Heart left ventricle (tissue), 16 donors: ENCODE data around the gene NFKBIE. TPM values are rescaled to one million over a fixed set of nuclear protein-coding genes. Genes with fewer than 3 reads are reported as not detected.

ENCODE experiments used
- ATAC-seq, 4 donors: fragments of 200-7000 bp; cut with Tn5 transposase; one replicate each; pipeline ENCODE4 v1.9.1; 2020 to 2022; ENCODE audit warnings: moderate library complexity in 4 of 4, mild to moderate bottlenecking in 3 of 4, moderate number of reproducible peaks in 1 of 4
- DNase-seq, 5 donors: peaks; one replicate each; pipeline ENCODE4 v3.0.0-alpha.2; 2020
- H3K27ac ChIP-seq, 12 donors: fragments of 200-600 bp; sonication (generic) in 4 of 12; one replicate each; pipeline versions ENCODE4 v1.5.0 to v1.8.0; 2016 to 2022; ENCODE audit warnings: mild to moderate bottlenecking in 2 of 12
- H3K27me3 ChIP-seq, 9 donors: fragments of 200-600 bp; sonication (generic) in 2 of 9; one replicate each; pipeline versions ENCODE4 v1.5.1 to v1.8.0; 2016 to 2022; ENCODE audit warnings: mild to moderate bottlenecking in 3 of 9
- H3K36me3 ChIP-seq, 9 donors: fragments of 200-600 bp; sonication (generic) in 2 of 9; one replicate each; pipeline versions ENCODE4 v1.5.0 to v1.8.0; 2018 to 2022; ENCODE audit warnings: mild to moderate bottlenecking in 2 of 9
- H3K4me1 ChIP-seq, 12 donors: fragments of 200-600 bp; sonication (generic) in 4 of 12; one replicate each; pipeline versions ENCODE4 v1.5.0 to v1.8.0; 2016 to 2022; ENCODE audit warnings: mild to moderate bottlenecking in 3 of 12
- H3K4me3 ChIP-seq, 12 donors: fragments of 200-600 bp; sonication (generic) in 4 of 12; one replicate each; pipeline versions ENCODE4 v1.5.0 to v1.8.0; 2017 to 2022; ENCODE audit warnings: mild to moderate bottlenecking in 9 of 12, moderate library complexity in 4 of 12
- H3K9me3 ChIP-seq, 12 donors: fragments of 200-600 bp; sonication (generic) in 4 of 12; one replicate each; pipeline versions ENCODE4 v1.5.0 to v1.8.0; 2016 to 2022; ENCODE audit warnings: mild to moderate bottlenecking in 1 of 12
- POLR2A ChIP-seq, 2 donors: fragments of 450-650 bp; IDR thresholded peaks; one replicate each; pipeline ENCODE4 v1.6.1; 2017; ENCODE audit warnings: antibody characterized with exemption in 2 of 2, mild to moderate bottlenecking in 2 of 2, moderate library complexity in 2 of 2
- WGBS, 4 donors: extraction: QIAGEN DNeasy Blood & Tissue Kit in 2 of 4; methylation state at CpG; one replicate each; pipeline versions ENCODE4 v1.1.5 to v1.1.7; 2013 to 2018; 5-methylcytosine and 5-hydroxymethylcytosine counted together
- intact Hi-C, 10 donors: fragments of 100-400 bp; cut with DNase I; formaldehyde crosslinking; loops; one replicate each; pipeline versions ENCODE4 v1.11.1 to v1.14.2; 2022
- polyA plus RNA-seq, 2 donors: library from polyadenylated mRNA; stranded (reverse); fragments of 200-250 nt; gene quantifications; one replicate each; pipeline ENCODE4 v1.2.3, GENCODE V29; 2013
- total RNA-seq, 9 donors: library from RNA; depleted of rRNA in 2 of 9; stranded (reverse); fragments of >200 nt in 2 of 9; fragmentation: NEBNext Ultra II Directional in 3 of 9; extraction: Animal tissue kit (Norgen Biotek cat#: 25700) in 3 of 9; gene quantifications; one replicate each; pipeline versions ENCODE4 v1.1.0 to v1.2.4, GENCODE V29; 2016 to 2023
- TF ChIP-seq, protein P1 (sequence below), 12 donors: fragments of 200-600 bp; sonication (generic) in 4 of 12; IDR thresholded peaks; one replicate each; pipeline versions ENCODE4 v1.5.0 to v1.8.0; 2018 to 2022; ENCODE audit warnings: antibody characterized with exemption in 12 of 12, mild to moderate bottlenecking in 5 of 12
- donor health status: ischemic (EF 13 %, LVEDD 7.1; RV severe dilation, severe dysfunction).
- donor health status: healthy with polysubstance abuse.
- donor health status: DM: no; HTN: yes; CAD: no.
- donor health status: DM: no; HTN: no; CAD: no.
- donor health status: ischemic (EF 25% LVEDD 6.9; RV normal size, moderate dysfunction).
- donor health status: ischemic (EF 25% LVEDD 5.7; RV mildly dilated, moderate dysfunction).
- donor health status: healthy.
- donor health status: DM: yes; HTN: yes; CAD: no.
- donor health status: ischemic (EF 35%, LVEDD 5.7; RV mildly dilated, moderate dysfunction).
- donor health status: nonischemic (EF 11% LVEDD 7.7; RV severe dilation, severe dysfunction).
- donor health status: DM: yes; HTN: yes; CAD: no.
- donor health status: PGD.
- donor health status: ischemic (EF 29% LVEDD 5.4; RV normal size, mild dysfunction).
- donor health status: nonischemic (EF 23%, LVEDD 6.1; RV moderate dilation, normal function).

The NFKBIE gene
- total and polyA plus RNA-seq, 11 donors: 2.5 to 13.1 (median 4.0) TPM

DNA sequence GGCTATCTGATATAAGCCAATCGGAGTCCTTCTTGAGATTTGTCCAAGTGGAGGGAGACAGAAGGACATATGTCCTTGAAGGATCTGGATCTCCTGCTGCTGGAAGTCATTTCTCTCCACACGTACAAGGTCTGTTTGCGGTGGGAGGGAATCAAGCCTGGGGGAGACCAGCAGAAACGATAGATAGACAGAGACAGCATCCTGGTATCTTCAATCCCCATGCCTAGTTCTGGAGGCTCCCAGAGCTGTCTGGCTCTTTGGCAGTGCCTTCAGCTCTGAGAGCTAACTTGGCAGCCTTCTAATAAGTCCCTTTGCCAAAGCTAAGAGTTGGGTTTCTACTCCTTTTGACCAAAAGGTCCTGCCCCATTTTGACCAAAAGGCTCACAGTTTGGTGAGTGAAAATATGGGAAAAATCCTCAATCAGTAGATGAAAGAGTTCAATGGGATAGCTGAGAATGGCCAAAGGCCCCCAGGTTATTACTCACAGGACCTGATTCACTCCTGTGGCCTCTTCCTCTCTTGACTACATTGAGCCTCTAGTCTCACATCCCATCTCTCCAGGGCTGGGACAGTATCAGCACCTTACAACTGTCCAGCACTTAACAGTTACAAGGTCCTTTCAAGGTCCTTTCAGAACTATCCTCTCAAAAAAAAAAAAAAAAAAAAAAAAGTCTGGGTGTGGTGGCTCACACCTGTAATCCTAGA is 27.5 kb upstream of the NFKBIE start:
- Histone ChIP-seq H3K4me3 (no peak overlapping the region), H3K27ac (no peak overlapping the region), H3K9me3 (no peaks in the 10 kb centered on the region), H3K27me3 (peaks cover 29 to 94% (median 70%) of the 10 kb centered on the region in 9 donors), H3K36me3 (no peaks in the 10 kb centered on the region), H3K4me1 (peaks cover 0 to 15% (median 10%) of the 10 kb centered on the region in 12 donors)
- no peak for DNase-seq
- no peak for ATAC-seq
- WGBS, 4 donors: 76 to 92% (median 80%) methylated on average over 4 of the region's 4 CpGs
- intact Hi-C loops: no loop called here
- TF ChIP-seq, protein P1, sequence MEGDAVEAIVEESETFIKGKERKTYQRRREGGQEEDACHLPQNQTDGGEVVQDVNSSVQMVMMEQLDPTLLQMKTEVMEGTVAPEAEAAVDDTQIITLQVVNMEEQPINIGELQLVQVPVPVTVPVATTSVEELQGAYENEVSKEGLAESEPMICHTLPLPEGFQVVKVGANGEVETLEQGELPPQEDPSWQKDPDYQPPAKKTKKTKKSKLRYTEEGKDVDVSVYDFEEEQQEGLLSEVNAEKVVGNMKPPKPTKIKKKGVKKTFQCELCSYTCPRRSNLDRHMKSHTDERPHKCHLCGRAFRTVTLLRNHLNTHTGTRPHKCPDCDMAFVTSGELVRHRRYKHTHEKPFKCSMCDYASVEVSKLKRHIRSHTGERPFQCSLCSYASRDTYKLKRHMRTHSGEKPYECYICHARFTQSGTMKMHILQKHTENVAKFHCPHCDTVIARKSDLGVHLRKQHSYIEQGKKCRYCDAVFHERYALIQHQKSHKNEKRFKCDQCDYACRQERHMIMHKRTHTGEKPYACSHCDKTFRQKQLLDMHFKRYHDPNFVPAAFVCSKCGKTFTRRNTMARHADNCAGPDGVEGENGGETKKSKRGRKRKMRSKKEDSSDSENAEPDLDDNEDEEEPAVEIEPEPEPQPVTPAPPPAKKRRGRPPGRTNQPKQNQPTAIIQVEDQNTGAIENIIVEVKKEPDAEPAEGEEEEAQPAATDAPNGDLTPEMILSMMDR (IDR thresholded peaks at IDR 0.05): no peak
- no peak for TF ChIP-seq POLR2A (IDR thresholded peaks at IDR 0.05)

GRCh38 chr6:44291841-44292240 is 26.5 kb upstream of the NFKBIE start:
- WGBS, 4 donors: 67 to 75% (median 70%) methylated on average over 4 of the region's 4 CpGs
- H3K36me3 ChIP-seq: no peaks in the 10 kb centered on the region
- intact Hi-C loops: no loop called here
- TF ChIP-seq, protein P1 (IDR thresholded peaks at IDR 0.05): no peak
- TF ChIP-seq POLR2A (IDR thresholded peaks at IDR 0.05): no peak
- no peaks in the 10 kb centered on the region for H3K9me3 ChIP-seq
- H3K27me3 ChIP-seq: peaks cover 23 to 94% (median 62%) of the 10 kb centered on the region in 9 donors
- H3K4me1 ChIP-seq: peaks cover 0 to 5% (median under 1%) of the 10 kb centered on the region in 12 donors
- ATAC-seq: no peak
- H3K4me3 ChIP-seq: no peak overlapping the region
- DNase-seq: no peak
- H3K27ac ChIP-seq: no peak overlapping the region

- ATAC-seq (no peak), DNase-seq (no peak)
- intact Hi-C loops: no loop called here
- no peak overlapping the region for H3K4me3 ChIP-seq
- H3K9me3 ChIP-seq: no peaks in the 10 kb centered on the region
- H3K27me3 ChIP-seq: peaks cover 17 to 92% (median 48%) of the 10 kb centered on the region in 9 donors
- TF ChIP-seq, protein P1 (IDR thresholded peaks at IDR 0.05): no peak
- no peak for TF ChIP-seq POLR2A (IDR thresholded peaks at IDR 0.05)
- no peaks in the 10 kb centered on the region for H3K36me3 ChIP-seq
- H3K4me1 ChIP-seq: no peaks in the 10 kb centered on the region
- 38 to 50% (median 49%) methylated on average over 7 of the region's 7 CpGs for WGBS, 4 donors
- H3K27ac ChIP-seq: no peak overlapping the region
These were observed 24.4 kb upstream of the NFKBIE start for GRCh38 chr6:44289726-44290260.

- Histone ChIP-seq H3K4me3 (no peak overlapping the region), H3K4me1 (no peaks in the 10 kb centered on the region), H3K27me3 (peaks cover 12 to 75% (median 30%) of the 10 kb centered on the region in 9 donors), H3K9me3 (no peaks in the 10 kb centered on the region), H3K36me3 (no peaks in the 10 kb centered on the region), H3K27ac (no peak overlapping the region)
- WGBS, 4 donors: 37 to 55% (median 51%) methylated on average over 2 of the region's 2 CpGs
- intact Hi-C loops: no loop called here
- ATAC-seq (no peak), DNase-seq (no peak)
- TF ChIP-seq POLR2A (IDR thresholded peaks at IDR 0.05): no peak
- TF ChIP-seq, protein P1 (IDR thresholded peaks at IDR 0.05): no peak
These were observed 21.4 kb upstream of the NFKBIE start for GRCh38 chr6:44286747-44287146.
